ENCODE data around the gene KIFC1. TPM values are rescaled to one million over a fixed set of nuclear protein-coding genes. Genes with fewer than 3 reads are reported as not detected.

KIFC1 gene
- total and polyA plus RNA-seq, 9 of the 15 experiments (the other 6 are each of a cell fraction or from before 2014, with no cell fraction given) = 1.3 to 95.2 (median 76.9) TPM

- TF ChIP-seq RBM39 (optimal IDR thresholded peaks at IDR 0.05; ENCODE audit: low read depth, low read length) (no peak), NR3C1 (CRISPR knock-in tag; IDR thresholded peaks at IDR 0.05) (no peak), ATF7 (IDR thresholded peaks at IDR 0.05) (peak; percentile 95), DACH1 (IDR thresholded peaks at IDR 0.05; ENCODE audit: partially characterized antibody) (no peak), SOX6 (IDR thresholded peaks at IDR 0.05) (peak; percentile 44; the same call in 1 of the 2 replicates), KDM5B (IDR thresholded peaks at IDR 0.05; ENCODE audit: insufficient replicate concordance, low read depth, low read length) (peak; percentile 61), SMAD3 (CRISPR knock-in tag; conservative IDR thresholded peaks at IDR 0.05) (0 out of 2 replicates have a peak, but pooled peaks have one; percentile 78), ZBTB33 (CRISPR knock-in tag; IDR thresholded peaks at IDR 0.05) (peak; percentile 61; the same call in 1 of the 2 replicates), AFF1 (IDR thresholded peaks at IDR 0.05; ENCODE audit: low read depth in 1 of 2, partially characterized antibody in 2 of 2) (peak in 1 of 2 experiments; percentile 21), THAP7 (CRISPR knock-in tag; IDR thresholded peaks at IDR 0.05) (no peak), SNRNP70 (optimal IDR thresholded peaks at IDR 0.05; ENCODE audit: low read depth, low read length) (no peak), FOXJ2 (tag; IDR thresholded peaks at IDR 0.05) (peak; percentile 76; the same call in 1 of the 2 replicates), TCFL5 (CRISPR knock-in tag; conservative IDR thresholded peaks at IDR 0.05) (0 out of 2 replicates have a peak, but pooled peaks have one; percentile 54)
- TF ChIP-seq, protein P1, sequence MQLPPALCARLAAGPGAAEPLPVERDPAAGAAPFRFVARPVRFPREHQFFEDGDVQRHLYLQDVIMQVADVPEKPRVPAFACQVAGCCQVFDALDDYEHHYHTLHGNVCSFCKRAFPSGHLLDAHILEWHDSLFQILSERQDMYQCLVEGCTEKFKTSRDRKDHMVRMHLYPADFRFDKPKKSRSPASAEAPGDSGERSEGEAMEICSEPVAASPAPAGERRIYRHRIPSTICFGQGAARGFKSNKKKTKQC (CRISPR knock-in tag; IDR thresholded peaks at IDR 0.05) = no peak
Measured at GRCh38 chr6:33417903-33418689, 26.5 kb downstream of the KIFC1 start, which contains the start of gene CUTA (continued).
